Measurements from ENCODE around the gene CACTIN.

GRCh38 chr19:3661284-3662238 lies 35.0 kb upstream of the CACTIN start:
- TF ChIP-seq CTCF (IDR thresholded peaks at IDR 0.05 in 8 of 11, conservative IDR thresholded peaks at IDR 0.05 in 3 of 11) (no peak), POLR2A (IDR thresholded peaks at IDR 0.05) (no peak)
